NB4 (cell line): ENCODE data around the gene IRS2.

Source experiments
- CTCF ChIP-seq: IDR thresholded peaks from one replicate; pipeline ENCODE4 v1.5.1; 2012; ENCODE audit warnings: low read depth, low read length
- MYC ChIP-seq: IDR thresholded peaks from 2 replicates; pipeline ENCODE4 v1.6.1; 2011; ENCODE audit warnings: low read depth, low read length
- POLR2A ChIP-seq: IDR thresholded peaks from 2 replicates; pipeline ENCODE4 v1.6.1; 2011; ENCODE audit warnings: mild to moderate bottlenecking; ENCODE audit not compliant: insufficient read length; ENCODE audit errors: extremely low read depth

- no peak for TF ChIP-seq CTCF
- no peak for TF ChIP-seq POLR2A
- no peak for TF ChIP-seq MYC
Measured at GRCh38 chr13:109733550-109733949, 52.8 kb downstream of the IRS2 start.
